Right lobe of liver (tissue), 6 donors: ENCODE data around the gene SLC24A4. TPM values are rescaled to one million over a fixed set of nuclear protein-coding genes. Genes with fewer than 3 reads are reported as not detected.
A peak's percentile ranks its signal among the peaks of the same experiment; 100 is the strongest.

ENCODE experiments used
- ATAC-seq, 4 donors: fragments of 200-7000 bp; cut with Tn5 transposase; one replicate each; pipeline ENCODE4 v1.9.1; 2020; ENCODE audit warnings: mild to moderate bottlenecking in 4 of 4, moderate library complexity in 4 of 4
- DNase-seq, 3 donors: peaks; one replicate each; pipeline ENCODE4 v3.0.0-alpha.2; 2020
- H3K27ac ChIP-seq, 3 donors: fragments of 200-600 bp; one replicate each; pipeline ENCODE4 v1.8.0; 2022
- H3K27me3 ChIP-seq, 2 donors: fragments of 200-600 bp; one replicate each; pipeline ENCODE4 v1.8.0; 2022
- H3K36me3 ChIP-seq, 4 donors: fragments of 200-600 bp; sonication (generic) in 1 of 4; one replicate each; pipeline versions ENCODE4 v1.5.1 to v1.8.0; 2017 to 2022; ENCODE audit warnings: control low read depth in 1 of 4
- H3K4me1 ChIP-seq, 4 donors: fragments of 200-600 bp; sonication (generic) in 1 of 4; one replicate each; pipeline versions ENCODE4 v1.5.1 to v1.8.0; 2017 to 2022; ENCODE audit warnings: control low read depth in 1 of 4
- H3K4me3 ChIP-seq, 3 donors: fragments of 200-600 bp; one replicate each; pipeline ENCODE4 v1.8.0; 2022
- H3K9me3 ChIP-seq, 4 donors: fragments of 200-600 bp; sonication (generic) in 1 of 4; one replicate each; pipeline versions ENCODE4 v1.5.1 to v1.8.0; 2017 to 2022; ENCODE audit warnings: control low read depth in 1 of 4
- POLR2A ChIP-seq: fragments of 450-650 bp; IDR thresholded peaks from one replicate; pipeline ENCODE4 v1.6.1; 2017; ENCODE audit warnings: antibody characterized with exemption, mild to moderate bottlenecking
- WGBS: methylation state at CpG from one replicate; pipeline ENCODE4 v1.1.6; 2018; ENCODE audit warnings: low coverage, low lambda C conversion rate; ENCODE audit not compliant: insufficient coverage; ENCODE audit errors: missing lambda C conversion rate; 5-methylcytosine and 5-hydroxymethylcytosine counted together
- intact Hi-C, 2 donors: fragments of 100-400 bp; cut with DNase I; formaldehyde crosslinking; loops; one replicate each; pipeline versions ENCODE4 v1.11.2 to v1.14.1; 2022
- total RNA-seq, 6 experiments: library from RNA; depleted of rRNA in 2 of 6; stranded (reverse); fragments of >200 nt in 2 of 6; fragmentation: NEBNext Ultra II Directional in 3 of 6; extraction: Animal tissue kit (Norgen Biotek cat#: 25700) in 3 of 6; gene quantifications; one replicate each; pipeline versions ENCODE4 v1.1.0 to v1.2.4, GENCODE V29; 2016 to 2023
- TF ChIP-seq, protein P1 (sequence below), 4 donors: fragments of 200-600 bp in 3 of 4; fragments of 450-650 bp in 1 of 4; IDR thresholded peaks; one replicate each; pipeline versions ENCODE4 v1.5.1 to v1.8.0; 2016 to 2022; ENCODE audit warnings: antibody characterized with exemption in 4 of 4, mild to moderate bottlenecking in 2 of 4
- donor health status: DM: no; HTN: yes; CAD: no.
- donor health status: DM: no; HTN: no; CAD: no.
- donor health status: DM: no; HTN: no; CAD: no.
- donor health status: DM: no; HTN: yes; CAD: no.
- donor health status: DM: no; HTN: yes; CAD: no.

Gene SLC24A4
- total RNA-seq, 6 experiments from 2014 or later, result 0.06 to 0.29 (median 0.21) TPM

DNA sequence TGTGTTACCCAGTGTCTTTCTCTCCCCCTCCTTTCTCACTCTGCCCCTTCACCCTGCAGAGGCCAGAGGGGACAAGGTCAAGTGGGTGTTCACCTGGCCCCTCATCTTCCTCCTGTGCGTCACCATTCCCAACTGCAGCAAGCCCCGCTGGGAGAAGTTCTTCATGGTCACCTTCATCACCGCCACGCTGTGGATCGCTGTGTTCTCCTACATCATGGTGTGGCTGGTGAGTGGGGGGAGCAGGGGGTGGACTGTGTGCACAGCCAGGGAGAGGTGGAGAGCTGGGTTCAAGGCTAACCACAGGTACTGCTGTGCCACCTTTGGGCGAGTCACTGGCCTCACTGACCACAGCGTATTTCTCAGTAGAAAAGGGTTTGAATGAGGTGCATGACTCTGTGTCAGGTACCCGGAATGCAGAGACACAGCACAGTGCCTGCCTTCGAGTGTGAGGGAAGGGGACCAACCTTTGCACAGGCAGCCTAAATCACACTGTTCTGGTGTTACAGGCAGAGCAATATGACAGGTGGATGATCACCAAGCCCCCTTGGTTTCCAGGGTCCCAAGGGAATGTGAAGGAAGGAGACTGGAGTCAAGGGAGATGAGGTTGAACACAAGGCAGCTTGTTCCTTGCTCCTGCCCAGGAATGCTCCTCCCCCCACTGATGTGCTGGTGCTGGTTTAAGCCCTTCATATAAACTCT lies 159.8 kb downstream of the SLC24A4 start:
- Histone ChIP-seq H3K36me3 (no peaks in the 10 kb centered on the region), H3K27ac (no peak overlapping the region), H3K9me3 (no peaks in the 10 kb centered on the region), H3K4me3 (no peak overlapping the region), H3K27me3 (no peaks in the 10 kb centered on the region), H3K4me1 (peaks cover 0 to 21% (median 5%) of the 10 kb centered on the region in 4 donors)
- WGBS, result 96% methylated on average over 9 of the region's 9 CpGs
- DNase-seq (peak in 1 of 3 donors; percentile 37), ATAC-seq (no peak)
- no peak for TF ChIP-seq POLR2A
- intact Hi-C loops, result no loop called here

GRCh38 chr14:92484132-92484823 lies 161.3 kb downstream of the SLC24A4 start:
- no peak overlapping the region for H3K4me3 ChIP-seq
- DNase-seq (peak in 1 of 3 donors; percentile 39), ATAC-seq (no peak)
- 93% methylated on average over 4 of the region's 7 CpGs for WGBS
- no peaks in the 10 kb centered on the region for H3K36me3 ChIP-seq
- peaks cover 0 to 21% (median 5%) of the 10 kb centered on the region in 4 donors for H3K4me1 ChIP-seq
- H3K9me3 ChIP-seq, result no peaks in the 10 kb centered on the region
- TF ChIP-seq, protein P1, sequence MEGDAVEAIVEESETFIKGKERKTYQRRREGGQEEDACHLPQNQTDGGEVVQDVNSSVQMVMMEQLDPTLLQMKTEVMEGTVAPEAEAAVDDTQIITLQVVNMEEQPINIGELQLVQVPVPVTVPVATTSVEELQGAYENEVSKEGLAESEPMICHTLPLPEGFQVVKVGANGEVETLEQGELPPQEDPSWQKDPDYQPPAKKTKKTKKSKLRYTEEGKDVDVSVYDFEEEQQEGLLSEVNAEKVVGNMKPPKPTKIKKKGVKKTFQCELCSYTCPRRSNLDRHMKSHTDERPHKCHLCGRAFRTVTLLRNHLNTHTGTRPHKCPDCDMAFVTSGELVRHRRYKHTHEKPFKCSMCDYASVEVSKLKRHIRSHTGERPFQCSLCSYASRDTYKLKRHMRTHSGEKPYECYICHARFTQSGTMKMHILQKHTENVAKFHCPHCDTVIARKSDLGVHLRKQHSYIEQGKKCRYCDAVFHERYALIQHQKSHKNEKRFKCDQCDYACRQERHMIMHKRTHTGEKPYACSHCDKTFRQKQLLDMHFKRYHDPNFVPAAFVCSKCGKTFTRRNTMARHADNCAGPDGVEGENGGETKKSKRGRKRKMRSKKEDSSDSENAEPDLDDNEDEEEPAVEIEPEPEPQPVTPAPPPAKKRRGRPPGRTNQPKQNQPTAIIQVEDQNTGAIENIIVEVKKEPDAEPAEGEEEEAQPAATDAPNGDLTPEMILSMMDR (IDR thresholded peaks at IDR 0.05), result no peak
- TF ChIP-seq POLR2A, result no peak
- H3K27ac ChIP-seq, result no peak overlapping the region
- intact Hi-C loops, result no loop called here
- H3K27me3 ChIP-seq, result no peaks in the 10 kb centered on the region

GRCh38 chr14:92486881-92487280 lies 163.9 kb downstream of the SLC24A4 start:
- WGBS, result 59% methylated on average over 2 of the region's 4 CpGs
- H3K27ac ChIP-seq, result no peak overlapping the region
- H3K4me3 ChIP-seq, result no peak overlapping the region
- ATAC-seq (no peak), DNase-seq (no peak)
- TF ChIP-seq POLR2A, result no peak
- TF ChIP-seq, protein P1 (IDR thresholded peaks at IDR 0.05), result no peak
- peaks cover 0 to 7% (median under 1%) of the 10 kb centered on the region in 4 donors for H3K4me1 ChIP-seq
- no peaks in the 10 kb centered on the region for H3K27me3 ChIP-seq
- H3K9me3 ChIP-seq, result no peaks in the 10 kb centered on the region
- no peaks in the 10 kb centered on the region for H3K36me3 ChIP-seq
- intact Hi-C loops, result no loop called here

DNA sequence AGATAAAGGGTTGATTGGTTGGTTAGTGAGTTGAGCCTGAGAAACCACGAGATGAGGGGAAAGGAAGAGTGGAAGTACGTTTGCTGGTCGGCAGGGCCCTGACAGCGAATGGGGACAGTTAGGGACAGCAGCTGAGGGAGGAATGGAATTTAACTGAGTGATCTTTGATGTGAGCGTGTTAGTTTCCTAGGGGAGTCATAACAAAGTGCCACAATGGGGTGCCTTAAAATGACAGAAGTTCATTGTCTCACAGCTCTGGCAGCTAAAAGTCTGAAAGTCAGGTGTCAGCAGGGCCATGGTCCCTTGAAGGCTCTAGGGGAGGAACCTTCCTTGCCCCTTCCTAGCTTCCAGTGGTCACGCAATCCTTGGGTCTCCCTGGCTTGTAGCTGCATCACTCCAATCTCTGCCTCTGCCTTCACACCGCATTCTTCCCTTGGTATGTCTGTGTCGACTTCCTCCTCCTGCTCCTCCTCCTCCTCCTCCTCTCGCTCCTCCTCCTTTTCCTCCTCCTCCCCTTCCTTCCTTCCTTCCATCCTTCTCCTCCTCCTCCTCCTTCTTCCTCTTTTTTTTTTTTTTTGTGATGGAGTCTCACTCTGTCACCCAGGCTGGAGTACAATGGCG lies 164.7 kb downstream of the SLC24A4 start:
- DNase-seq, result peak in 1 of 3 donors; percentile 44
- no peaks in the 10 kb centered on the region for H3K9me3 ChIP-seq
- H3K4me3 ChIP-seq, result no peak overlapping the region
- no peak for TF ChIP-seq POLR2A
- TF ChIP-seq, protein P1 (IDR thresholded peaks at IDR 0.05), result no peak
- peak; percentile 33 to 56 (median 44) for ATAC-seq
- H3K4me1 ChIP-seq, result no peaks in the 10 kb centered on the region
- intact Hi-C loops, result no loop called here
- H3K36me3 ChIP-seq, result no peaks in the 10 kb centered on the region
- H3K27me3 ChIP-seq, result no peaks in the 10 kb centered on the region
- no peak overlapping the region for H3K27ac ChIP-seq
- WGBS, result 50% methylated on average over 10 of the region's 10 CpGs
